Caco-2 (cell line): ENCODE results near the gene GPRASP1. TPM values are rescaled to one million over a fixed set of nuclear protein-coding genes. Genes with fewer than 3 reads are reported as not detected.

Experiments used
- BruUV-seq: library from RNA; stranded (reverse); fragments of 400-500 nt; replicated peaks from 2 replicates; lab custom pipeline; 2021; lab: Mats Ljungman, UMichigan
- CTCF ChIA-PET: fragments of 300-600 bp; sonication (Branson Sonifier 250); formaldehyde crosslinking; loops from one replicate; lab custom pipeline; 2022; ENCODE audit warnings: antibody characterized with exemption; lab: Charles Lee
- POLR2A ChIA-PET: fragments of 300-600 bp; sonication (Branson Sonifier 250); formaldehyde crosslinking; loops from one replicate; lab custom pipeline; 2022; ENCODE audit warnings: antibody characterized with exemption; lab: Charles Lee
- DNase-seq, 2 experiments: peaks; one replicate each; pipeline versions ENCODE4 v3.0.0 to v3.0.0-alpha.2; 2020 to 2022
- H3K27me3 ChIP-seq: replicated peaks from 2 replicates; pipeline ENCODE4 v1.6.0; 2011; ENCODE audit warnings: low read length; ENCODE audit not compliant: control insufficient read depth, insufficient read depth
- H3K36me3 ChIP-seq: 2 replicates; pipeline ENCODE4 v1.5.1; 2011; ENCODE audit warnings: low read length; ENCODE audit not compliant: control insufficient read depth, insufficient read depth
- H3K4me1 ChIP-seq: fragments of 250-450 bp; sonication (Bioruptor Pico); 2 replicates; pipeline ENCODE4 v1.5.1; 2020; ENCODE audit warnings: mild to moderate bottlenecking
- H3K4me3 ChIP-seq: 2 replicates; pipeline ENCODE4 v1.5.1; 2011; ENCODE audit warnings: low read depth, mild to moderate bottlenecking, control low read depth, low read length
- H3K9me3 ChIP-seq: fragments of 250-450 bp; sonication (Bioruptor Pico); 2 replicates; pipeline ENCODE4 v1.5.1; 2020; ENCODE audit warnings: mild to moderate bottlenecking, moderate library complexity
- H3K27ac Mint-ChIP-seq: one replicate; pipeline ENCODE4 v1.8.0; 2022; ENCODE audit warnings: mixed read lengths; ENCODE audit not compliant: unreplicated experiment
- H3K27me3 Mint-ChIP-seq: one replicate; pipeline ENCODE4 v1.8.0; 2022; ENCODE audit warnings: mixed read lengths; ENCODE audit not compliant: insufficient read depth, unreplicated experiment
- H3K36me3 Mint-ChIP-seq: one replicate; pipeline ENCODE4 v1.8.0; 2022; ENCODE audit warnings: mild to moderate bottlenecking, mixed read lengths; ENCODE audit not compliant: insufficient read depth, unreplicated experiment
- H3K4me1 Mint-ChIP-seq: one replicate; pipeline ENCODE4 v1.8.0; 2022; ENCODE audit warnings: low read depth, mixed read lengths; ENCODE audit not compliant: unreplicated experiment
- H3K4me3 Mint-ChIP-seq: one replicate; pipeline ENCODE4 v1.8.0; 2022; ENCODE audit warnings: mild to moderate bottlenecking, moderate library complexity, mixed read lengths; ENCODE audit not compliant: unreplicated experiment
- H3K9me3 Mint-ChIP-seq: one replicate; pipeline ENCODE4 v1.8.0; 2022; ENCODE audit warnings: mixed read lengths; ENCODE audit not compliant: unreplicated experiment
- CTCF ChIP-seq, 2 experiments: fragments of 200-600 bp in 1 of 2; IDR thresholded peaks; 1 replicate in 1 of 2; 2 replicates in 1 of 2; pipeline versions ENCODE4 v1.5.1 to v1.8.0; 2011 to 2022; ENCODE audit warnings: antibody characterized with exemption in 1 of 2, control low read depth in 1 of 2, inconsistent platforms in 1 of 2, low read depth in 1 of 2, low read length in 1 of 2, mild to moderate bottlenecking in 1 of 2, moderate library complexity in 1 of 2; ENCODE audit not compliant: insufficient read depth in 1 of 2, severe bottlenecking in 1 of 2, unreplicated experiment in 1 of 2
- intact Hi-C: fragments of 100-400 bp; cut with micrococcal nuclease; formaldehyde crosslinking; loops from one replicate; pipeline ENCODE4 v1.10.0; 2022; ENCODE audit not compliant: unreplicated experiment
- total RNA-seq: library from RNA; stranded (reverse); gene quantifications from 2 replicates; pipeline ENCODE4 v1.2.3, GENCODE V29; 2022

GPRASP1 gene
- total RNA-seq, 1 experiment from 2014 or later = 1.2 TPM

- Histone ChIP-seq H3K27me3 (no peaks in the 10 kb centered on the region), H3K36me3 (no peaks in the 10 kb centered on the region), H3K4me1 (no peaks in the 10 kb centered on the region), H3K9me3 (no peaks in the 10 kb centered on the region), H3K4me3 (no peak overlapping the region)
- no peak overlapping the region for H3K27ac Mint-ChIP-seq
- TF ChIP-seq CTCF (IDR thresholded peaks at IDR 0.05; ENCODE audit: insufficient read depth in 1 of 2, low read depth in 1 of 2, low read length in 1 of 2, severe bottlenecking in 1 of 2, unreplicated experiment in 1 of 2) = no peak
- H3K9me3 Mint-ChIP-seq = no peaks in the 10 kb centered on the region
- H3K36me3 Mint-ChIP-seq = no peaks in the 10 kb centered on the region
- DNase-seq = no peak
- CTCF ChIA-PET = no interaction called here
- no peaks in the 10 kb centered on the region for H3K27me3 Mint-ChIP-seq
- no peaks in the 10 kb centered on the region for H3K4me1 Mint-ChIP-seq
- POLR2A ChIA-PET = no interaction called here
- no TSS peak for BruUV-seq
- intact Hi-C loops = no loop called here
- no peak overlapping the region for H3K4me3 Mint-ChIP-seq
Observed at GRCh38 chrX:102684772-102685520, 33.7 kb downstream of the GPRASP1 start.

DNA sequence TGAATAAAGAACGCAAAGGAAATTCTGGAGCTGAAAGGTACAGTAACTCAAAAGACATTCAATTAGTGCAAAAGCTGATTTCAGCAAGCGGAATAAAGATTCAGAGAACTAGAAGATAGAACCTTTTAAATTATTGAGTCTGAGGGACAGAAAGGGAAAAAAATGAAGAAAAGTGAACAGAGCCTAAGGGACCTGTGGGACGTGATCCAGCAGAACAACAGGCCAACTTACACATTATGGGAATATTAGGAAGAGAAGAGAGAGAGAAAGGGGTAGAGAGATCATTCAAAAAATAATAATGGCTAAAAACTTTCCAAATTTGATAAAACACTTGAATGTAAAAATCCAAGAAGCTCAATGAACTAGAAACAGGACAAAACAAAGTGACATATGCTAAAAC, 43.5 kb downstream of the GPRASP1 start:
- no peak overlapping the region for H3K27ac Mint-ChIP-seq
- POLR2A ChIA-PET = no interaction called here
- H3K9me3 Mint-ChIP-seq = no peaks in the 10 kb centered on the region
- TF ChIP-seq CTCF (IDR thresholded peaks at IDR 0.05; ENCODE audit: insufficient read depth in 1 of 2, low read depth in 1 of 2, low read length in 1 of 2, severe bottlenecking in 1 of 2, unreplicated experiment in 1 of 2) = no peak
- Histone ChIP-seq H3K36me3 (no peaks in the 10 kb centered on the region), H3K4me1 (no peaks in the 10 kb centered on the region), H3K27me3 (no peaks in the 10 kb centered on the region), H3K9me3 (no peaks in the 10 kb centered on the region), H3K4me3 (no peak overlapping the region)
- H3K4me1 Mint-ChIP-seq = no peaks in the 10 kb centered on the region
- CTCF ChIA-PET = no interaction called here
- BruUV-seq = no TSS peak
- intact Hi-C loops = no loop called here
- DNase-seq = no peak
- H3K27me3 Mint-ChIP-seq = no peaks in the 10 kb centered on the region
- no peaks in the 10 kb centered on the region for H3K36me3 Mint-ChIP-seq
- H3K4me3 Mint-ChIP-seq = no peak overlapping the region

GRCh38 chrX:102696306-102696705, 45.0 kb downstream of the GPRASP1 start:
- H3K4me1 ChIP-seq = no peaks in the 10 kb centered on the region
- no peaks in the 10 kb centered on the region for H3K27me3 ChIP-seq
- H3K36me3 ChIP-seq = no peaks in the 10 kb centered on the region
- H3K4me3 ChIP-seq = no peak overlapping the region
- Mint-ChIP-seq H3K4me3 (no peak overlapping the region), H3K27ac (no peak overlapping the region), H3K4me1 (no peaks in the 10 kb centered on the region), H3K9me3 (no peaks in the 10 kb centered on the region), H3K36me3 (no peaks in the 10 kb centered on the region), H3K27me3 (no peaks in the 10 kb centered on the region)
- H3K9me3 ChIP-seq = no peaks in the 10 kb centered on the region
- POLR2A ChIA-PET = no interaction called here
- intact Hi-C loops = no loop called here
- TF ChIP-seq CTCF (IDR thresholded peaks at IDR 0.05; ENCODE audit: insufficient read depth in 1 of 2, low read depth in 1 of 2, low read length in 1 of 2, severe bottlenecking in 1 of 2, unreplicated experiment in 1 of 2) = no peak
- CTCF ChIA-PET = no interaction called here
- BruUV-seq = no TSS peak
- no peak for DNase-seq
